Body of pancreas (tissue), 4 donors: Measurements from ENCODE around the gene CES5A. TPM values are rescaled to one million over a fixed set of nuclear protein-coding genes. Genes with fewer than 3 reads are reported as not detected.

ENCODE experiments used
- ATAC-seq: fragments of 150-250 bp; one replicate; pipeline ENCODE4 v1.9.1; 2016
- DNase-seq, 4 donors: peaks; one replicate each; pipeline ENCODE4 v3.0.0-alpha.2; 2019
- H3K27ac ChIP-seq, 4 donors: fragments of 200-600 bp; sonication (generic); 1 replicate in 3 of 4; 2 replicates in 1 of 4; pipeline versions ENCODE4 v1.5.1 to v1.6.1; 2016 to 2019; ENCODE audit warnings: mild to moderate bottlenecking in 1 of 4, mixed read lengths in 1 of 4, moderate library complexity in 1 of 4
- H3K27me3 ChIP-seq, 2 donors: fragments of 200-600 bp; sonication (generic); one replicate each; pipeline ENCODE4 v1.6.0; 2016; ENCODE audit warnings: mild to moderate bottlenecking in 1 of 2
- H3K36me3 ChIP-seq, 2 donors: fragments of 200-600 bp; sonication (generic); replicated peaks in 1 of 2; 2 replicates each; pipeline ENCODE4 v1.5.1; 2016; ENCODE audit warnings: low read depth in 2 of 2; ENCODE audit not compliant: insufficient read depth in 1 of 2
- H3K4me1 ChIP-seq: fragments of 200-600 bp; sonication (generic); one replicate; pipeline ENCODE4 v1.6.0; 2016
- H3K4me3 ChIP-seq, 2 donors: fragments of 200-600 bp; sonication (generic); 1 replicate in 1 of 2; 2 replicates in 1 of 2; pipeline ENCODE4 v1.5.1; 2016 to 2019
- H3K9me3 ChIP-seq, 3 donors: fragments of 200-600 bp; sonication (generic); 1 replicate in 2 of 3; 2 replicates in 1 of 3; pipeline ENCODE4 v1.5.1; 2016
- CTCF ChIP-seq, 7 experiments: fragments of 450-650 bp in 4 of 7; fragments of 200-600 bp in 3 of 7; sonication (generic) in 3 of 7; IDR thresholded peaks; one replicate each; pipeline ENCODE4 v1.5.1; 2016 to 2019; ENCODE audit warnings: antibody characterized with exemption in 7 of 7
- POLR2A ChIP-seq, 3 donors: fragments of 450-650 bp; IDR thresholded peaks; one replicate each; pipeline ENCODE4 v1.6.1; 2016; ENCODE audit warnings: antibody characterized with exemption in 3 of 3, mild to moderate bottlenecking in 2 of 3
- WGBS, 2 donors: methylation state at CpG; one replicate each; pipeline ENCODE4 v1.1.5; 2017; 5-methylcytosine and 5-hydroxymethylcytosine counted together
- intact Hi-C: fragments of 100-400 bp; cut with DNase I; formaldehyde crosslinking; loops from one replicate; pipeline ENCODE4 v1.15.1; 2023
- total RNA-seq, 2 donors: library from RNA; depleted of rRNA; stranded (reverse); fragments of >200 nt; gene quantifications; one replicate each; pipeline ENCODE4 v1.1.0, GENCODE V29; 2016

CES5A gene
- total RNA-seq, 2 donors from 2014 or later, result not detected

GRCh38 chr16:55856950-55857349 lies 18.2 kb downstream of the CES5A start:
- H3K4me3 ChIP-seq, result no peak overlapping the region
- TF ChIP-seq CTCF (IDR thresholded peaks at IDR 0.05) (no peak), POLR2A (IDR thresholded peaks at IDR 0.05) (no peak)
- H3K4me1 ChIP-seq, result no peaks in the 10 kb centered on the region
- no peaks in the 10 kb centered on the region for H3K27me3 ChIP-seq
- no peak for ATAC-seq
- intact Hi-C loops, result no loop called here
- DNase-seq, result no peak
- H3K27ac ChIP-seq, result no peak overlapping the region
- no peaks in the 10 kb centered on the region for H3K9me3 ChIP-seq
- H3K36me3 ChIP-seq, result no peaks in the 10 kb centered on the region
- 64 to 86% methylated on average over 3 of the region's 3 CpGs for WGBS, 2 donors

- TF ChIP-seq CTCF (IDR thresholded peaks at IDR 0.05) (no peak), POLR2A (IDR thresholded peaks at IDR 0.05) (no peak)
- Histone ChIP-seq H3K27ac (no peak overlapping the region), H3K4me1 (no peaks in the 10 kb centered on the region), H3K36me3 (no peaks in the 10 kb centered on the region), H3K9me3 (no peaks in the 10 kb centered on the region), H3K4me3 (no peak overlapping the region), H3K27me3 (no peaks in the 10 kb centered on the region)
- intact Hi-C loops, result no loop called here
- ATAC-seq (no peak), DNase-seq (no peak)
- WGBS, 2 donors, result 54 to 60% methylated on average over 3 of the region's 3 CpGs
Observed at GRCh38 chr16:55853114-55853513, 22.1 kb downstream of the CES5A start.

- TF ChIP-seq POLR2A (IDR thresholded peaks at IDR 0.05), result no peak
- no peak for TF ChIP-seq CTCF (IDR thresholded peaks at IDR 0.05)
- 64 to 67% methylated on average over 13 of the region's 13 CpGs for WGBS, 2 donors
- H3K27me3 ChIP-seq, result no peaks in the 10 kb centered on the region
- no peak overlapping the region for H3K27ac ChIP-seq
- no peaks in the 10 kb centered on the region for H3K4me1 ChIP-seq
- DNase-seq (no peak), ATAC-seq (no peak)
- intact Hi-C loops, result loop anchor here (10.0 kb wide), 1 partner anchor 385 kb away; no protein-coding TSS in a partner anchor
- no peak overlapping the region for H3K4me3 ChIP-seq
- no peaks in the 10 kb centered on the region for H3K36me3 ChIP-seq
- H3K9me3 ChIP-seq, result no peaks in the 10 kb centered on the region
Observed at GRCh38 chr16:55849536-55849935, 25.6 kb downstream of the CES5A start.

GRCh38 chr16:55846598-55847346 lies 28.4 kb downstream of the CES5A start:
- intact Hi-C loops, result loop anchor here (10.0 kb wide), 1 partner anchor 382 kb away; no protein-coding TSS in a partner anchor
- no peak for ATAC-seq
- Histone ChIP-seq H3K27me3 (no peaks in the 10 kb centered on the region), H3K4me3 (no peak overlapping the region), H3K4me1 (no peaks in the 10 kb centered on the region), H3K27ac (no peak overlapping the region), H3K36me3 (no peaks in the 10 kb centered on the region), H3K9me3 (no peaks in the 10 kb centered on the region)
- 27 to 31% methylated on average over 11 of the region's 11 CpGs for WGBS, 2 donors
- no peak for TF ChIP-seq POLR2A (IDR thresholded peaks at IDR 0.05)
- no peak for DNase-seq

GRCh38 chr16:55843105-55843395 lies 32.1 kb downstream of the CES5A start:
- intact Hi-C loops, result loop anchor here (5.0 to 10.0 kb wide), 2 partner anchors 131 to 378 kb away; no protein-coding TSS in a partner anchor
- no peaks in the 10 kb centered on the region for H3K9me3 ChIP-seq
- no peak overlapping the region for H3K4me3 ChIP-seq
- H3K27me3 ChIP-seq, result no peaks in the 10 kb centered on the region
- H3K4me1 ChIP-seq, result no peaks in the 10 kb centered on the region
- no peak overlapping the region for H3K27ac ChIP-seq
- H3K36me3 ChIP-seq, result no peaks in the 10 kb centered on the region
- WGBS, 2 donors, result 27 to 29% methylated on average over 2 of the region's 2 CpGs
- DNase-seq (no peak), ATAC-seq (no peak)
- no peak for TF ChIP-seq CTCF (IDR thresholded peaks at IDR 0.05)
- TF ChIP-seq POLR2A (IDR thresholded peaks at IDR 0.05), result no peak
